ENCODE data around the gene STX3. TPM values are rescaled to one million over a fixed set of nuclear protein-coding genes. Genes with fewer than 3 reads are reported as not detected.
A peak's percentile ranks its signal among the peaks of the same experiment; 100 is the strongest.

Gene STX3
- 10 to 100 TPM; 39.6 to 42.0 TPM for total RNA-seq

DNA sequence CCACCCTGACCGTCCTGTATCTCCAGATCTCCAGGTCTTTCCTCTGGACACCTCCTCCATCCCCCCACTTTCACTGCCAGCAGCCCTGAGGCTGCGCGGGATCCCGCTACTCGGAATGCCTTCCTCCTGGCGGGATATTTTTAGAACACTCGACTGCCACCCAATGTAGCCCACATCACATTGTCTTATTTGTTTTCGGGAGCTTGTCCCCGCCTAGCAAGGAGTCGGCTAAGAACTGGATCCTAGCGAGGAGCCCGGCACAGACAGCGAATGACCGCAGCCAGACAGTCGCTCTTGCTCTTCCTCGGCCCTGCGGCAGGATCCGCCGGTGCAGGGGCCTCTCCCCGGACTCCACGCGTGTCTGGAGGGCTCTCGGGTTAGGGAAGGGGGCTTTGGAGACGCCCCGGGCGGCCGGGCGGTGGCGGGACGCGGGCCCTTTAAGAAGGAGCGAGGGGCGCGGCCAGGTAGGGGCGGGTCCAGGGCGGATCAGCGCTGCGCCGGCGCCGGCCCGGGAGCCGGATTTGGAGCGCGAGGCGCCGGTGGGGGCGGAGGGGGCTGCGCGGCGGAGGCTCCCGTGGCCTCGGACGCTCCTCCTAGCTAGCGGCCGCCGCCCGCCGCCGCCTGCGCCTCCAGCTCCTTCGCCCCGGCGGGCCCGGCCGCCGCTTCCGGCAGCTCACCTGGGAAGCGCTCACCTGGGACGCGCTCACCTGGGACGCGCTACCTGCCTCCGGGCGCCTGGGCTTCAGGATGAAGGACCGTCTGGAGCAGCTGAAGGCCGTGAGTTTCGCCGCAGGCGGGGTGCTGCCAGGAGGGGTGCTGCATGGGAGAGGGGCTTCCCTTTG is at the start of gene STX3:
STX3 (plus strand) TSS at position 518 of the 842 bp plus-strand sequence; CDS start at position 748, 230 bp downstream.
- H3K27me3 Mint-ChIP-seq = peaks cover 5% of the 10 kb centered on the region
- ChIA-PET POLR2A (no interaction called here), CTCF (interaction anchor here (0.9 to 4.8 kb wide), 10 partner anchors 10 to 55 kb away, joined by 3 to 30 read pairs (median 4); partner anchors contain the start of gene MRPL16)
- H3K9me3 Mint-ChIP-seq = no peaks in the 10 kb centered on the region
- peaks cover 37% of the 10 kb centered on the region for H3K4me1 Mint-ChIP-seq
- H3K27ac Mint-ChIP-seq = peak within 1 kb of the TSS; percentile 84
- DNase-seq = peak; percentile 71
- peaks cover 19% of the 10 kb centered on the region for H3K36me3 Mint-ChIP-seq (ENCODE audit: low read depth)
- H3K4me3 Mint-ChIP-seq = peak within 1 kb of the TSS; percentile 86

- CTCF ChIA-PET = no interaction called here
- no peak overlapping the region for H3K4me3 Mint-ChIP-seq
- no peaks in the 10 kb centered on the region for H3K9me3 Mint-ChIP-seq
- H3K27ac Mint-ChIP-seq = no peak overlapping the region
- POLR2A ChIA-PET = no interaction called here
- H3K4me1 Mint-ChIP-seq = no peaks in the 10 kb centered on the region
- H3K27me3 Mint-ChIP-seq = peaks cover 9% of the 10 kb centered on the region
- no peak for DNase-seq
- H3K36me3 Mint-ChIP-seq (ENCODE audit: low read depth) = no peaks in the 10 kb centered on the region
Observed at GRCh38 chr11:59706518-59707285, 48.5 kb upstream of the STX3 start.

DNA sequence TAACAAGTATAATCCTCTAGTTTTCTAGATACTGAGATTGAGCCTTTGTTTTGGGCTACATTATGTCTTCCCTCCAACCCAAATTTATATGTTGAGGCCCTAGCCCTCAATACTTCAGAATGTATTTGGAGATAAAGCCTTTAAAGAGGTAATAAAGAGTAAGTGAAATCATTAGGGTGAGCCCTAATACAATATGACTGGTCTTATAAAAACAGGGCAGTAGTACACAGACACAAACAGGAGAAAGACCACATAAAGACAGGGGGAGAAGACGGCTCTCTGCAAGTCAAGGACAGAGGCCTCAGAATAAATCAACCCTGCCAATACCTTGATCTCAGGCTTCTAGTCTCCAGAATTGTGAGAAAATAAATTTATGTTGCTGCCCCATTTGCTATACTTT is 47.8 kb upstream of the STX3 start:
- no peak overlapping the region for H3K27ac Mint-ChIP-seq
- H3K27me3 Mint-ChIP-seq = peaks cover 9% of the 10 kb centered on the region
- no peaks in the 10 kb centered on the region for H3K9me3 Mint-ChIP-seq
- no peak for DNase-seq
- no peaks in the 10 kb centered on the region for H3K36me3 Mint-ChIP-seq (ENCODE audit: low read depth)
- no peaks in the 10 kb centered on the region for H3K4me1 Mint-ChIP-seq
- CTCF ChIA-PET = no interaction called here
- POLR2A ChIA-PET = no interaction called here
- no peak overlapping the region for H3K4me3 Mint-ChIP-seq

DNA sequence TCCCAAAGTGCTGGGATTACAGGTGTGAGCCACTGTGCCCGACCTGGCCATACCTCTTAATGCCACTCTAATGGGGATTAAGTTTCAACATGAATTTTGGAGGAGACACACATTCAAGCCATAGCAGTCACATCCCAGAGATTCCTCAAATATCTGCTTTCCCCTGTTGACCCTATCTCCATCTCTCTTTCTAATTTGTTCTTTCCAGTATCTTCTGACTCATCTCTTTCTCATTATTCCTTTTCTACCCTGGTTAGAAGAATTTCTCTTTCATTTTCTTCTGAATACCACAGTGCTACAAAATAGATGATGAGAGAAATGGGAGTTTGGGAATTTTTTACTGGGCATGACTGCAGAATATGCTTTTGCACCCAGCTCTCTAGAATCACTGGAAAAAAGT is 46.6 kb upstream of the STX3 start:
- Mint-ChIP-seq H3K4me3 (no peak overlapping the region), H3K9me3 (no peaks in the 10 kb centered on the region), H3K36me3 (ENCODE audit: low read depth) (no peaks in the 10 kb centered on the region), H3K4me1 (no peaks in the 10 kb centered on the region), H3K27me3 (peaks cover 11% of the 10 kb centered on the region), H3K27ac (no peak overlapping the region)
- ChIA-PET CTCF (interaction anchor here (0.6 kb wide), 1 partner anchor 100 kb away, joined by 3 read pairs; no protein-coding TSS in a partner anchor), POLR2A (no interaction called here)
- DNase-seq = no peak

DNA sequence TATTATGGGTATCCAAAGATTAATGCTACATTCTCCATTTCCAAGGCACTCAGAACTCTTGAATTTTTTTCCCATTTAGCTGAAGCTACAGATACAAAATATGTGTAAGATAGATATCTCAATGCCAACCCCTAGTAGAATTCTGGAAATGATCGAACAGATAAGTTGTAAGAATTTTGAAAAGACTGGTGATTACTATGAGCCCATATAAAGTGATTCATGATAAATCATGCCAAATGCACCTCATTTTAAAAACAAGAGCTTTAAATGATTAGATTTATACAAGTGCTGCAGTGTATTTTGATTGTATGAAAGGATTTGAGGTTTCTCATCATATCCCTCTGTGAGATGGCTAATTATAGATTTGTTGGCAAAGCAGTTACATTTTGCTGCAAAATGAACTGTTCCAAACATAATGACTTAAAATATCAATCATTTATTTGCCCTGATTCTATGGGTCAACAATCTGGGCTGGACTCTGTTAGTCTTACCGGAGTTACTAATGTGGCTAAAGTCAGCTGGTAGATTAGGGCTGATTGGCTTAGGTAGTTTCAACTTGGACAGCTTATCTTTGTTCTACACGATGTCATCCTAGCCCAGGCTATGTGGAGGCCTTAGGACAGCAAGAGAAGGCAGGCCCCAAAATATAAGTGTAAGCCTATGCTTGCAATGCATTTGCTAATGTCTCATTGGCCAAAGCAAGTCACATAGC is 44.9 kb upstream of the STX3 start:
- Mint-ChIP-seq H3K27ac (no peak overlapping the region), H3K4me1 (no peaks in the 10 kb centered on the region), H3K4me3 (no peak overlapping the region), H3K27me3 (peaks cover 14% of the 10 kb centered on the region), H3K9me3 (no peaks in the 10 kb centered on the region), H3K36me3 (ENCODE audit: low read depth) (no peaks in the 10 kb centered on the region)
- DNase-seq = no peak
- ChIA-PET POLR2A (no interaction called here), CTCF (no interaction called here)

DNA sequence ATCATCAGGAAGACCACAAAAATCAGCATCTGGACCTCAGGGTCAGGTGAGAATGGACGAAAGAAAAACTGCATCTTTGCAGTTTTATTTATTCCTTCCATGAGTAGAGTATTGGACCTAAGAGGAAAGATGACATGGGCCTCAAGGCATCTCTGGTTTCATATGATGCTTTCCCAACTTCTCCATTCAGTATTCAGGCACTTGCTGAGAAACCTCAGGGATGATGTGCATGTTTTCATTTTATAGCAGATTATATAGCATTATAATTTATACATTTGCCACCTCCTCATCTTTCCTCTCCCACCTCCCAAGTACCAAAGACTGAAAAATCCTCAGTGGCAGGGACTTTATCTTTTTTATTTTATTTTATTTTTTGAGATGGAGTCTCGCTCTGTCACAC is 41.4 kb upstream of the STX3 start, which contains the start of gene OR10V1:
OR10V1 (minus strand) TSS at position 101 of the 400 bp plus-strand sequence; CDS start at position 101, 0 bp downstream.
- Mint-ChIP-seq H3K27me3 (peaks cover 28% of the 10 kb centered on the region), H3K4me3 (no peak within 1 kb of the TSS), H3K9me3 (no peaks in the 10 kb centered on the region), H3K4me1 (no peaks in the 10 kb centered on the region), H3K36me3 (ENCODE audit: low read depth) (no peaks in the 10 kb centered on the region), H3K27ac (no peak within 1 kb of the TSS)
- CTCF ChIA-PET = no interaction called here
- DNase-seq = no peak
- POLR2A ChIA-PET = no interaction called here

DNA sequence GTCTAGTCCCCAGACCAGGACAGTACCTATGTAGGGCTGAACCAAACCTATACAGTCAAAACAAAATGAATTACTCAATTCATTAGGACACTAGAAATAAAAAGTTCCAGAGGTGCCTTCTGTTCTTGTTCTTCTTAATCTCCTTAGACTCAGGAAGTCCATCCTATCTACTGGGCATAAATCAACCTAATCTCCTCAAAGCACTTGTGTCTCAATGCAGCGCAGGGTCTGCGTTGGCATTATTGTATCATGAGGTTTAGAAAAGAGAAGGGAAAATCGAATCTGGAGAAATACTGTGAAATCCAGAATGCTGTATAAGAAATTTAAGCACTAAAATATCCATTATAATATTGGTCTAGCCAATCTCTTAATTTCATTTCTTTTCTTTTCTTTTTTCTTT is 39.1 kb upstream of the STX3 start:
- no peaks in the 10 kb centered on the region for H3K4me1 Mint-ChIP-seq
- ChIA-PET POLR2A (no interaction called here), CTCF (interaction anchor here (0.6 kb wide), 1 partner anchor 36 kb away, joined by 3 read pairs; no protein-coding TSS in a partner anchor)
- no peak overlapping the region for H3K27ac Mint-ChIP-seq
- peaks cover 36% of the 10 kb centered on the region for H3K27me3 Mint-ChIP-seq
- no peak for DNase-seq
- no peaks in the 10 kb centered on the region for H3K9me3 Mint-ChIP-seq
- no peak overlapping the region for H3K4me3 Mint-ChIP-seq
- H3K36me3 Mint-ChIP-seq (ENCODE audit: low read depth) = no peaks in the 10 kb centered on the region

GRCh38 chr11:59719556-59719955 is 35.6 kb upstream of the STX3 start:
- no peak overlapping the region for H3K4me3 Mint-ChIP-seq
- ChIA-PET CTCF (no interaction called here), POLR2A (no interaction called here)
- H3K36me3 Mint-ChIP-seq (ENCODE audit: low read depth) = no peaks in the 10 kb centered on the region
- no peaks in the 10 kb centered on the region for H3K4me1 Mint-ChIP-seq
- H3K9me3 Mint-ChIP-seq = no peaks in the 10 kb centered on the region
- DNase-seq = no peak
- H3K27ac Mint-ChIP-seq = no peak overlapping the region
- peaks cover 50% of the 10 kb centered on the region for H3K27me3 Mint-ChIP-seq

GRCh38 chr11:59724066-59724465 is 31.1 kb upstream of the STX3 start:
- H3K9me3 Mint-ChIP-seq = peaks cover 3% of the 10 kb centered on the region
- peaks cover under 1% of the 10 kb centered on the region for H3K36me3 Mint-ChIP-seq (ENCODE audit: low read depth)
- ChIA-PET CTCF (interaction anchor here (0.6 kb wide), 1 partner anchor 1208 kb away, joined by 4 read pairs; no protein-coding TSS in a partner anchor), POLR2A (no interaction called here)
- no peak for DNase-seq
- no peak overlapping the region for H3K4me3 Mint-ChIP-seq
- peaks cover 12% of the 10 kb centered on the region for H3K4me1 Mint-ChIP-seq
- no peak overlapping the region for H3K27ac Mint-ChIP-seq
- peaks cover 27% of the 10 kb centered on the region for H3K27me3 Mint-ChIP-seq

DNA sequence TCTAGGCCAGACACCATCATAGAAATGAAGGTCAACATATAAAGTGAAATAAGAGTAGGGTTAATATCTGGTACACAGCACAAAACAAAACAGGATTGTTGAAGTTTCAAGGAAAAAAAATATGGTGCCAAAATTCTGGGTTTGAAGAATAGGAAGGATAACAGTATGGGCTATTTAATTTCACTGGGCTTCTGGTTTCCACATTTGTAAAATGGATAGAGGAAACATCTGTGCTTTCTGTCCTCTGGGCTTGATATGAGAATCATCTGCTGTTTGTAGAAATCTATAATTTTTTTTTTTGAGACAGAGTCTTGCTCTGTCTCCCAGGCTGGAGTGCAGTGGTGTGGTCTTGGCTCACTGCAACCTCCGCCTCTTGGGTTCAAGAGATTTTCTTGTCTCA is 27.8 kb upstream of the STX3 start:
- peaks cover 6% of the 10 kb centered on the region for H3K9me3 Mint-ChIP-seq
- peaks cover 7% of the 10 kb centered on the region for H3K27me3 Mint-ChIP-seq
- no peak for DNase-seq
- no peak overlapping the region for H3K27ac Mint-ChIP-seq
- H3K36me3 Mint-ChIP-seq (ENCODE audit: low read depth) = peaks cover 3% of the 10 kb centered on the region
- ChIA-PET POLR2A (no interaction called here), CTCF (no interaction called here)
- H3K4me3 Mint-ChIP-seq = no peak overlapping the region
- H3K4me1 Mint-ChIP-seq = peaks cover 15% of the 10 kb centered on the region

- Mint-ChIP-seq H3K27ac (no peak overlapping the region), H3K4me3 (no peak overlapping the region), H3K36me3 (ENCODE audit: low read depth) (peaks cover 3% of the 10 kb centered on the region), H3K4me1 (peaks cover 15% of the 10 kb centered on the region), H3K27me3 (peaks cover 5% of the 10 kb centered on the region), H3K9me3 (peaks cover 6% of the 10 kb centered on the region)
- ChIA-PET POLR2A (no interaction called here), CTCF (no interaction called here)
- no peak for DNase-seq
Observed at GRCh38 chr11:59728154-59728553, 27.0 kb upstream of the STX3 start.

- Mint-ChIP-seq H3K4me3 (no peak overlapping the region), H3K4me1 (peaks cover 15% of the 10 kb centered on the region), H3K27me3 (peaks cover 1% of the 10 kb centered on the region), H3K27ac (peak overlapping the region; percentile 22), H3K9me3 (peaks cover 6% of the 10 kb centered on the region), H3K36me3 (ENCODE audit: low read depth) (peaks cover 3% of the 10 kb centered on the region)
- POLR2A ChIA-PET = no interaction called here
- peak; percentile 19 for DNase-seq
- CTCF ChIA-PET = interaction anchor here (0.6 kb wide), 1 partner anchor 104 kb away, joined by 3 read pairs; no protein-coding TSS in a partner anchor
Observed at GRCh38 chr11:59728913-59729312, 26.3 kb upstream of the STX3 start.

DNA sequence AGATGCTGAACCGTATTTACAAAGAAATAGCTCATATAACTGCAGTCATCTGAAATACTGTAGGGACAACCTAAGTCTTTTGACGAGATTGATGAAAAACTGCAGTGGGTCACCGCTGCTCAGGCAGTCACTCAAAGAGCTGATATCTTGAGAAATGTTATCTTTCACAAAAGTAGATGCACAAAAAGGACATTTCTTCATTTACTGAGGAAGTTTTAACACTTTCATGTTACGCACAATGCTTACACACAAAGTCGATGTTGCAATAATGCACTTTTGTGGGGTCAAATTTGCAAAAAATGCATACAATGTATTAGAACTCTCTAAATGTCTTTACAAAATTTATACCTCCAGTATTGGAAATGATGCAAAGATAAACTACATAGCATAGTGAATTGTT is 25.3 kb upstream of the STX3 start:
- no peak overlapping the region for H3K27ac Mint-ChIP-seq
- POLR2A ChIA-PET = no interaction called here
- CTCF ChIA-PET = interaction anchor here (0.6 to 1.1 kb wide), 3 partner anchors 61 to 765 kb away, joined by 3 read pairs; partner anchors contain the start of gene PATL1

More for the DNA sequence above, 25.3 kb upstream of the STX3 start:
- Mint-ChIP-seq H3K4me3 (no peak overlapping the region), H3K36me3 (ENCODE audit: low read depth) (peaks cover 3% of the 10 kb centered on the region), H3K27me3 (peaks cover 2% of the 10 kb centered on the region), H3K4me1 (peaks cover 15% of the 10 kb centered on the region), H3K9me3 (peaks cover 6% of the 10 kb centered on the region)
- DNase-seq = no peak

Measured in activated CD4-positive, alpha-beta T cell treated with anti-CD3 and anti-CD28 coated beads, Interleukin-2, amount 10 ng/mL, durations not matched to agents 7 days and 5 days (primary cell).